ENCODE measurements around the gene CACNA2D2. TPM values are rescaled to one million over a fixed set of nuclear protein-coding genes. Genes with fewer than 3 reads are reported as not detected.

CACNA2D2 gene
- total and polyA plus RNA-seq, 2 of the 8 experiments (the other 6 are each of a cell fraction or from before 2014, with no cell fraction given): 14.1 to 25.0 TPM

DNA sequence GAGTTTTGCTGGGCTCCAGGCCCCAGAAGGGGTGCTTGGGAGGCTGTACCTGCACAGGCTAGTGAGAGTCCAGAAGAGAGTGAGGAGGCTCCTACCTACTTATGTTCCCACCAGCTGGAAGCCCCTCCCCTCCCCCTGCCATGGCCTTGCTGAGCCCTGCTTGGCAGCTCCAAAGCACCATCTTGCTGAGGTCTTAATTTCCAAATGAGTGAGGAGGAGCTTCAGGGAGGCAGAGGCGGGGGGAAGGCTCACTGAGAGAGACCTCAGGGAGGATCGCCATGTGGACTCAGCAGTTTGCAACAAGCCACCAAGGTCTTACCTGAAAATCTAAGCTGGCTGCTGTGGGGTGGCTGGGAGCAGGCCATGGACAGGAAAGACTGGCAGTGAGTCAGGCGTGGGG lies 8.7 kb upstream of the CACNA2D2 start:
- H4K8ac ChIP-seq (ENCODE audit: extremely low read depth, insufficient read depth, low read length): no peak overlapping the region; the same call in 1 of the 2 replicates
- no peak overlapping the region; the same call in 1 of the 2 replicates for H2BK5ac ChIP-seq (ENCODE audit: low read depth, low read length)
- ChIA-PET CTCF (ENCODE audit: partially characterized antibody) (interaction anchor here (0.7 to 12.6 kb wide), 6 partner anchors 26 to 76 kb away, joined by 3 to 83 read pairs (median 8); no protein-coding TSS in a partner anchor), POLR2A (ENCODE audit: partially characterized antibody) (no interaction called here)
- H3K27ac ChIP-seq (ENCODE audit: low read depth, low read length): no peak overlapping the region
- no peaks in the 10 kb centered on the region for H3K79me1 ChIP-seq (ENCODE audit: low read depth, low read length)
- no peaks in the 10 kb centered on the region; the same call in 1 of the 2 replicates for H3K23me2 ChIP-seq (ENCODE audit: low read depth, low read length)
- H3K23ac ChIP-seq (ENCODE audit: insufficient read length): no peak overlapping the region
- H3K4me2 ChIP-seq (ENCODE audit: insufficient read depth in 1 of 2, low read depth in 2 of 2, low read length in 2 of 2): no peak overlapping the region
- H2AK5ac ChIP-seq (ENCODE audit: low read depth, low read length): no peak overlapping the region
- no peaks in the 10 kb centered on the region for H3K9me3 ChIP-seq (ENCODE audit: insufficient read depth in 2 of 2, low read depth in 1 of 2, low read length in 1 of 2)
- H4K91ac ChIP-seq (replicated peaks; ENCODE audit: insufficient read length, low read length): no peak overlapping the region
- H3K4me1 ChIP-seq (replicated peaks in 1 of 4; ENCODE audit: control insufficient read depth in 3 of 4, insufficient read depth in 4 of 4, low read length in 3 of 4): peaks cover 0 to 24% (median 18%) of the 10 kb centered on the region in 4 experiments; a peak in 6 of 7 replicates
- H4K20me1 ChIP-seq (replicated peaks in 1 of 2; ENCODE audit: control insufficient read depth in 1 of 2, insufficient read depth in 2 of 2, low read length in 2 of 2): no peaks in the 10 kb centered on the region
- no peak for FAIRE-seq
- H2BK12ac ChIP-seq (ENCODE audit: low read depth, low read length): peak overlapping the region; percentile 41; the same call in 1 of the 2 replicates
- 79% methylated on average over 3 of the region's 3 CpGs; no CpG with 5 or more reads in 1 of the 2 experiments for WGBS, 2 experiments (ENCODE audit: extremely low coverage in 1 of 2, insufficient coverage in 1 of 2, insufficient read length in 1 of 2, insufficient replicate concordance in 2 of 2, low coverage in 1 of 2, low lambda C conversion rate in 2 of 2, missing lambda C conversion rate in 1 of 2)
- no peak overlapping the region for H4K5ac ChIP-seq (ENCODE audit: insufficient read length, low read depth, low read length)
- no peak overlapping the region for H3K9ac ChIP-seq (replicated peaks in 1 of 4; ENCODE audit: extremely low read depth in 1 of 4, low read depth in 3 of 4, low read length in 3 of 4)
- H3K79me2 ChIP-seq (ENCODE audit: control insufficient read depth in 1 of 2, insufficient read depth in 2 of 2, low read length in 2 of 2): no peaks in the 10 kb centered on the region
- no peak overlapping the region for H3K56ac ChIP-seq (replicated peaks; ENCODE audit: insufficient read length, low read depth, low read length)
- H3K4ac ChIP-seq (replicated peaks; ENCODE audit: insufficient read length, low read depth, low read length): no peak overlapping the region
- H2BK20ac ChIP-seq (ENCODE audit: low read length): no peak overlapping the region; the same call in 1 of the 2 replicates
- peaks cover 0 to 3% (median 0%) of the 10 kb centered on the region in 4 experiments; a peak in 3 of 7 replicates for H3K27me3 ChIP-seq (replicated peaks in 1 of 4; ENCODE audit: control insufficient read depth in 3 of 4, extremely low read depth in 1 of 4, insufficient read depth in 3 of 4, low read length in 3 of 4)
- TF ChIP-seq CBX5 (IDR thresholded peaks at IDR 0.05; ENCODE audit: low read depth, low read length) (no peak), YY1 (IDR thresholded peaks at IDR 0.05; ENCODE audit: low read depth, low read length) (no peak), EGR1 (IDR thresholded peaks at IDR 0.05; ENCODE audit: borderline replicate concordance, low read depth, low read length) (no peak), KDM4A (IDR thresholded peaks at IDR 0.05; ENCODE audit: low read depth, low read length, severe bottlenecking) (no peak), SAP30 (IDR thresholded peaks at IDR 0.05; ENCODE audit: insufficient read depth, insufficient replicate concordance, low read length) (no peak), POU5F1 (IDR thresholded peaks at IDR 0.05; ENCODE audit: low read depth, low read length) (no peak)
- H2AFZ ChIP-seq (ENCODE audit: low read length): no peak overlapping the region
- no peak overlapping the region for H3K18ac ChIP-seq (ENCODE audit: extremely low read depth, low read length)
- no peak overlapping the region for H2BK120ac ChIP-seq (replicated peaks; ENCODE audit: low read depth, low read length)
- no peak overlapping the region for H2BK15ac ChIP-seq (ENCODE audit: low read length)
- H3K4me3 ChIP-seq (ENCODE audit: extremely low read depth in 1 of 4, insufficient read depth in 2 of 4, low read depth in 3 of 4, low read length in 4 of 4): no peak overlapping the region
- DNase-seq (ENCODE audit: low read depth in 1 of 2, low spot score in 2 of 2): no peak
- no peak overlapping the region for H3K14ac ChIP-seq (ENCODE audit: insufficient read length)
- H3K36me3 ChIP-seq (ENCODE audit: control insufficient read depth in 2 of 4, insufficient read depth in 4 of 4, low read length in 3 of 4): no peaks in the 10 kb centered on the region

Measured in H1 (cell line).